Lower leg skin (tissue), 4 donors: ENCODE measurements around the gene SRCAP. TPM values are rescaled to one million over a fixed set of nuclear protein-coding genes. Genes with fewer than 3 reads are reported as not detected.

Experiments used
- DNase-seq, 2 donors: peaks; one replicate each; pipeline ENCODE4 v3.0.0-alpha.2; 2019; ENCODE audit warnings: low spot score in 2 of 2
- H3K4me3 ChIP-seq: fragments of 200-600 bp; sonication (generic); 2 replicates; pipeline ENCODE4 v1.5.1; 2017; ENCODE audit warnings: mild to moderate bottlenecking, low read depth; ENCODE audit not compliant: poor library complexity, severe bottlenecking
- CTCF ChIP-seq, 3 donors: fragments of 450-650 bp; IDR thresholded peaks; one replicate each; pipeline ENCODE4 v1.5.1; 2016; ENCODE audit warnings: antibody characterized with exemption in 3 of 3, mild to moderate bottlenecking in 3 of 3, moderate library complexity in 2 of 3
- POLR2A ChIP-seq, 2 donors: fragments of 450-650 bp; IDR thresholded peaks; one replicate each; pipeline ENCODE4 v1.6.1; 2016 to 2017; ENCODE audit warnings: antibody characterized with exemption in 2 of 2, mild to moderate bottlenecking in 1 of 2, moderate library complexity in 1 of 2
- WGBS, 2 donors: methylation state at CpG; one replicate each; pipeline ENCODE4 v1.1.5; 2018; 5-methylcytosine and 5-hydroxymethylcytosine counted together
- intact Hi-C: fragments of 100-400 bp; cut with DNase I; formaldehyde crosslinking; loops from one replicate; pipeline ENCODE4 v1.15.0; 2023; ENCODE audit warnings: low total_unique reads
- total RNA-seq, 4 donors: library from RNA; depleted of rRNA; stranded (reverse); fragments of >200 nt; gene quantifications; one replicate each; pipeline ENCODE4 v1.1.0, GENCODE V29; 2016

SRCAP gene
- total RNA-seq, 4 donors from 2014 or later: 21.7 to 44.0 (median 33.7) TPM

GRCh38 chr16:30756781-30757100 is 57.8 kb downstream of the SRCAP start:
- intact Hi-C loops: no loop called here
- TF ChIP-seq POLR2A (IDR thresholded peaks at IDR 0.05): no peak
- 89 to 95% methylated on average over 13 of the region's 13 CpGs for WGBS, 2 donors
- H3K4me3 ChIP-seq: no peak overlapping the region
- no peak for DNase-seq

GRCh38 chr16:30757316-30757715 is 58.3 kb downstream of the SRCAP start:
- no peak for DNase-seq
- WGBS, 2 donors: 87 to 92% methylated on average over 7 of the region's 7 CpGs
- no peak overlapping the region for H3K4me3 ChIP-seq
- intact Hi-C loops: no loop called here
- TF ChIP-seq POLR2A (IDR thresholded peaks at IDR 0.05) (no peak), CTCF (IDR thresholded peaks at IDR 0.05) (no peak)

GRCh38 chr16:30758988-30759491 is 60.1 kb downstream of the SRCAP start:
- intact Hi-C loops: no loop called here
- WGBS, 2 donors: 81 to 87% methylated on average over 10 of the region's 10 CpGs
- TF ChIP-seq POLR2A (IDR thresholded peaks at IDR 0.05) (no peak), CTCF (IDR thresholded peaks at IDR 0.05) (no peak)
- no peak for DNase-seq
- H3K4me3 ChIP-seq: no peak overlapping the region

GRCh38 chr16:30760001-30760559 is 61.1 kb downstream of the SRCAP start:
- DNase-seq: peak in 1 of 2 donors; percentile 56
- no peak overlapping the region for H3K4me3 ChIP-seq
- intact Hi-C loops: no loop called here
- WGBS, 2 donors: 84 to 90% methylated on average over 7 of the region's 7 CpGs
- no peak for TF ChIP-seq CTCF (IDR thresholded peaks at IDR 0.05)
- TF ChIP-seq POLR2A (IDR thresholded peaks at IDR 0.05): no peak

GRCh38 chr16:30760577-30761426 is 61.8 kb downstream of the SRCAP start:
- no peak for DNase-seq
- peak overlapping the region; percentile 74 for H3K4me3 ChIP-seq
- intact Hi-C loops: no loop called here
- TF ChIP-seq POLR2A (IDR thresholded peaks at IDR 0.05) (no peak), CTCF (IDR thresholded peaks at IDR 0.05) (no peak)
- 29% methylated on average over 23 to 26 of the region's 26 CpGs for WGBS, 2 donors

GRCh38 chr16:30761427-30761927 is 62.5 kb downstream of the SRCAP start:
- H3K4me3 ChIP-seq: peak overlapping the region; percentile 74
- intact Hi-C loops: no loop called here
- TF ChIP-seq POLR2A (IDR thresholded peaks at IDR 0.05): no peak
- TF ChIP-seq CTCF (IDR thresholded peaks at IDR 0.05): no peak
- WGBS, 2 donors: 0 to 1% methylated on average over 20 to 47 of the region's 64 CpGs
- no peak for DNase-seq
